Heart right ventricle (tissue), 16 donors: ENCODE results near the gene MAGI2. TPM values are rescaled to one million over a fixed set of nuclear protein-coding genes. Genes with fewer than 3 reads are reported as not detected.
"Not testable (repeated sequence)": the region's sequence is repeated elsewhere in the genome, so short reads cannot be mapped to it uniquely, and the experiment has no call there.

Experiments used
- ATAC-seq, 8 donors: fragments of 200-7000 bp; cut with Tn5 transposase; one replicate each; pipeline ENCODE4 v1.9.1; 2020; ENCODE audit warnings: mild to moderate bottlenecking in 8 of 8, moderate library complexity in 8 of 8, moderate number of reproducible peaks in 1 of 8
- DNase-seq, 2 donors: peaks; one replicate each; pipeline ENCODE4 v3.0.0-alpha.2; 2020
- H3K27ac ChIP-seq, 10 donors: fragments of 200-600 bp; sonication (generic) in 2 of 10; one replicate each; pipeline versions ENCODE4 v1.5.0 to v1.8.0; 2020 to 2022; ENCODE audit warnings: mild to moderate bottlenecking in 3 of 10
- H3K27me3 ChIP-seq, 7 donors: fragments of 200-600 bp; one replicate each; pipeline ENCODE4 v1.8.0; 2021 to 2022; ENCODE audit warnings: mild to moderate bottlenecking in 2 of 7
- H3K36me3 ChIP-seq, 9 donors: fragments of 200-600 bp; sonication (generic) in 1 of 9; one replicate each; pipeline versions ENCODE4 v1.5.0 to v1.8.0; 2020 to 2022; ENCODE audit warnings: mild to moderate bottlenecking in 2 of 9
- H3K4me1 ChIP-seq, 9 donors: fragments of 200-600 bp; sonication (generic) in 1 of 9; one replicate each; pipeline versions ENCODE4 v1.5.0 to v1.8.0; 2020 to 2022; ENCODE audit warnings: mild to moderate bottlenecking in 4 of 9
- H3K4me3 ChIP-seq, 10 donors: fragments of 200-600 bp; sonication (generic) in 2 of 10; one replicate each; pipeline versions ENCODE4 v1.5.0 to v1.8.0; 2020 to 2022; ENCODE audit warnings: mild to moderate bottlenecking in 7 of 10, moderate library complexity in 2 of 10
- H3K9me3 ChIP-seq, 11 donors: fragments of 200-600 bp in 10 of 11; sonication (generic) in 2 of 11; one replicate each; pipeline versions ENCODE4 v1.5.0 to v1.8.0; 2013 to 2022; ENCODE audit warnings: mild to moderate bottlenecking in 2 of 11, control low read depth in 1 of 11, moderate library complexity in 1 of 11
- WGBS, 2 donors: extraction: QIAGEN DNeasy Blood & Tissue Kit; methylation state at CpG; one replicate each; pipeline ENCODE4 v1.1.7; 2013; ENCODE audit warnings: inconsistent platforms in 1 of 2; 5-methylcytosine and 5-hydroxymethylcytosine counted together
- intact Hi-C, 10 donors: fragments of 100-400 bp; cut with DNase I; formaldehyde crosslinking; loops; one replicate each; pipeline versions ENCODE4 v1.11.1 to v1.14.2; 2022
- polyA plus RNA-seq, 2 donors: library from polyadenylated mRNA; stranded (reverse); fragments of 200-250 nt; gene quantifications; one replicate each; pipeline ENCODE4 v1.2.3, GENCODE V29; 2013
- total RNA-seq, 10 donors: library from RNA; stranded (reverse); fragmentation: NEBNext Ultra II Directional in 3 of 10; extraction: Animal tissue kit (Norgen Biotek cat#: 25700) in 3 of 10; gene quantifications; one replicate each; pipeline versions ENCODE4 v1.2.1 to v1.2.4, GENCODE V29; 2021 to 2023
- TF ChIP-seq, protein P1 (sequence below), 9 donors: fragments of 200-600 bp; sonication (generic) in 2 of 9; IDR thresholded peaks; one replicate each; pipeline versions ENCODE4 v1.5.0 to v1.8.0; 2021 to 2022; ENCODE audit warnings: antibody characterized with exemption in 9 of 9, mild to moderate bottlenecking in 5 of 9, moderate library complexity in 1 of 9
- donor health status: Arrhythmogenic right ventricular cardiomyopathy.
- donor health status: ischemic (EF 13 %, LVEDD 7.1; RV severe dilation, severe dysfunction).
- donor health status: healthy with polysubstance abuse.
- donor health status: DM: no; HTN: yes; CAD: no.
- donor health status: DM: no; HTN: no; CAD: no.
- donor health status: ischemic (EF 25% LVEDD 6.9; RV normal size, moderate dysfunction).
- donor health status: ischemic (EF 25% LVEDD 5.7; RV mildly dilated, moderate dysfunction).
- donor health status: healthy.
- donor health status: DM: yes; HTN: yes; CAD: no.
- donor health status: Ischemic cardiomyopathy.
- donor health status: ischemic (EF 35%, LVEDD 5.7; RV mildly dilated, moderate dysfunction).
- donor health status: nonischemic (EF 11% LVEDD 7.7; RV severe dilation, severe dysfunction).
- donor health status: DM: yes; HTN: yes; CAD: no.
- donor health status: PGD.
- donor health status: ischemic (EF 29% LVEDD 5.4; RV normal size, mild dysfunction).
- donor health status: nonischemic (EF 23%, LVEDD 6.1; RV moderate dilation, normal function).

MAGI2 gene
- total and polyA plus RNA-seq, 12 donors, result 0.83 to 6.0 (median 4.1) TPM

DNA sequence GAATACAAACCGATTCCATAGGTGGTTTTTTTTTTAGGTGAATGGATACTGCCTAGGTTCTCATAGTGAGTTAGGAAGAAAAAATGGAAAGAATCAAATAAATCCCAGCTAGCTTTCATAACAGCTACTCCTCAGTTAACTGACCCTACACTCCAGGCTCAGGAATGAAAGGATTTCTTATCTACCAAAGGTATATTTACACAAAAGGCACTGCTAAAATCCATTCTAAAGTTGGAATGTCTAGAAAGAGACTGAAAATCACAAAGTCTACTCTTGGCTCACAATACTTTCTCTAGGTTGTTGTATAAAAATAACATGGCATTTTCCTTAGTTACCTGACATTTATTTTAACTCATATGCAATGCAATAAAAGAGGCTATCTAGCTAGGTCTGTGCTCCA, 375.2 kb downstream of the MAGI2 start:
- DNase-seq (no peak), ATAC-seq (no peak)
- H3K27ac ChIP-seq, result no peak overlapping the region
- no peak overlapping the region for H3K4me3 ChIP-seq
- no peaks in the 10 kb centered on the region for H3K4me1 ChIP-seq
- TF ChIP-seq, protein P1, sequence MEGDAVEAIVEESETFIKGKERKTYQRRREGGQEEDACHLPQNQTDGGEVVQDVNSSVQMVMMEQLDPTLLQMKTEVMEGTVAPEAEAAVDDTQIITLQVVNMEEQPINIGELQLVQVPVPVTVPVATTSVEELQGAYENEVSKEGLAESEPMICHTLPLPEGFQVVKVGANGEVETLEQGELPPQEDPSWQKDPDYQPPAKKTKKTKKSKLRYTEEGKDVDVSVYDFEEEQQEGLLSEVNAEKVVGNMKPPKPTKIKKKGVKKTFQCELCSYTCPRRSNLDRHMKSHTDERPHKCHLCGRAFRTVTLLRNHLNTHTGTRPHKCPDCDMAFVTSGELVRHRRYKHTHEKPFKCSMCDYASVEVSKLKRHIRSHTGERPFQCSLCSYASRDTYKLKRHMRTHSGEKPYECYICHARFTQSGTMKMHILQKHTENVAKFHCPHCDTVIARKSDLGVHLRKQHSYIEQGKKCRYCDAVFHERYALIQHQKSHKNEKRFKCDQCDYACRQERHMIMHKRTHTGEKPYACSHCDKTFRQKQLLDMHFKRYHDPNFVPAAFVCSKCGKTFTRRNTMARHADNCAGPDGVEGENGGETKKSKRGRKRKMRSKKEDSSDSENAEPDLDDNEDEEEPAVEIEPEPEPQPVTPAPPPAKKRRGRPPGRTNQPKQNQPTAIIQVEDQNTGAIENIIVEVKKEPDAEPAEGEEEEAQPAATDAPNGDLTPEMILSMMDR (IDR thresholded peaks at IDR 0.05), result no peak
- no peaks in the 10 kb centered on the region for H3K9me3 ChIP-seq
- intact Hi-C loops, result no loop called here
- WGBS, 2 donors, result 90 to 96% methylated on average over 1 of the region's 1 CpG
- H3K36me3 ChIP-seq, result no peaks in the 10 kb centered on the region
- H3K27me3 ChIP-seq, result no peaks in the 10 kb centered on the region

DNA sequence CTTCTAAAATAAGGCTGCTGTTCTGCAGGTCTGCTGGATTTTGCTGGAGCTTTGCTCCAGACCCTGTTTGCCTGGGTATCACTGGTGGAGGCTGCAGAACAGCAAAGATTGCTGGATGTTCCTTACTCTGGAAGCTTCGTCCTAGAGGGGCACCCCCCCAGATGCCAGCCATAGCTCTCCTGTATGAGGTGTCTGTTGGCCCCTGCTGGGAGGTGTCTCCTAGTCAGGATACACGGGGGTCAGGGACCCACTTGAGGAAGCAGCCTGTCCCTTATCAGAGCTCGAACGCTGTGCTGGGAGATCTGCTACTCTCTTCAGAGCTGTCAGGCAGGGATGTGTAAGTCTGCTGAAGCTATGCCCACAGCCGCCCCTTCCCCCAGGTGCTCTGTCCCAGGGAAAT, 382.3 kb downstream of the MAGI2 start:
- intact Hi-C loops, H3K27ac ChIP-seq, H3K4me3 ChIP-seq, H3K27me3 ChIP-seq, H3K36me3 ChIP-seq, DNase-seq, ATAC-seq, H3K4me1 ChIP-seq: not testable (repeated sequence)
- peaks cover 0 to 40% (median 5%) of the 10 kb centered on the region in 11 donors for H3K9me3 ChIP-seq
- 30 to 49% methylated on average over 5 of the region's 5 CpGs for WGBS, 2 donors

DNA sequence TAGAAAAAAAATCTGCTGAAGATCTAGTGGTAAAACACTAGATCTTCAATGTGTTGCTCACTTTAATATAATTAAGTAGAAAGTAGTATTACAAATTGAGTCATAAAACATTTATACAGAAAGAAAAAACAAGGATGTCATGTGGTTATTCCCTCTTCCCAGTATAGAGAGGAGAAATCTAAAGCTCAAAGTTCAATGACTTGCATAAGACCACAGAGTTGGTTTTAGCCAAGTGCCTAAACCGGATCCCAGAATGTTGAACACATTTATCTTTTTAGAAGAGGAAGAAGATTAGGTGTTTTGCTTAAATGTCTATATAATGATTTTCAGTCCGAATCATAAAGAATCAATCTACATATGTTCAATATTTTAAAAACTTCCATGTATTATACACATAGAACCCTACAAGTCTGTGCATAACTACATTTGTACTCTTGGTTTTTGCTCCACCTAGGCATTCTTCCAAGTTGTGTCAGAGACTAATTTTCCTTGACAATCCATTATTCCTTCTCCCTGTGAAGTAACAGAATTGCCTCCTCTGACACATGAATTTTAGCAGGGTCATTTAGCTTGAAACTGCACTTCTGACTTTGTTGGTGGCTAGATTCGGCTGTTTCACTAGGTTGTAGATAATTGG, 389.2 kb downstream of the MAGI2 start:
- TF ChIP-seq, protein P1 (IDR thresholded peaks at IDR 0.05), result no peak

DNA sequence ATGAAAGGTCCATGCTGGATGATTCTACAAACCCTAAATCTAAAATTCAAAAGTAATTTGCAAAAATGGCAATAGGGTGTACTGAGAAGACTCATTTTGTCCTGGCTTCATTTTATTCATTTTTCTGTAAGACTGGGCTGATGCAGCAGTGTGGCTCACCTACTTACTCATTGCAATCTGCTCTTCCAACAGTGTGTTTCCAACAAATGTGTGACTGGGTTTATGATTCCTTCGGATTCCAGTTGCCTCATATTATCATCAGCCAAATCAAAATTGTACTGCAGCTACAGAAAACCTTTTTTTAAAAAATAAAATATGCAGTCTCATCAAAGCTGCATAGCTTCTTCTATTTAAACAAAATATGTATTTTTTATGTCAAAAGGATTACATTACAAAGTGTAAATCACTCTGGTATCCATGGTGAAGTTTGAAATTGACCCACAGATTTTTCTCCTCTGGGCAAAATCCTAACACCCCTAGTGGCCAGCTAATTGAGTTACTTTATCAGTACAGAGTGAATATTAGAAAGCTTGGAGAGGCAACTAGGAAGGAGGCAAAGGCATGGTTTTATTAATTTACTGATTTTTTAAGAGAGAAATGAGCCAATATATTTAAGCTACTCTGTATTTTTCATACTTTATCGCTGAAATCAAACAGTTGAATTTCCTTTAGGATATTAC, 390.3 kb downstream of the MAGI2 start:
- intact Hi-C loops, result loop anchor here in 1 of 10 donors (5.0 kb wide), 1 partner anchor 36 kb away; no protein-coding TSS in a partner anchor
- TF ChIP-seq, protein P1 (IDR thresholded peaks at IDR 0.05), result no peak

More for the DNA sequence above, 389.2 kb downstream of the MAGI2 start:
- DNase-seq (no peak), ATAC-seq (no peak)
- peaks cover 0 to 4% (median 0%) of the 10 kb centered on the region in 9 donors for H3K4me1 ChIP-seq
- peaks cover 0 to 32% (median 5%) of the 10 kb centered on the region in 11 donors for H3K9me3 ChIP-seq
- intact Hi-C loops, result loop anchor here in 1 of 10 donors (5.0 kb wide), 1 partner anchor 37 kb away; no protein-coding TSS in a partner anchor
- H3K27me3 ChIP-seq, result no peaks in the 10 kb centered on the region
- H3K36me3 ChIP-seq, result no peaks in the 10 kb centered on the region
- no peak overlapping the region for H3K27ac ChIP-seq
- 83 to 92% methylated on average over 3 of the region's 3 CpGs for WGBS, 2 donors
- no peak overlapping the region for H3K4me3 ChIP-seq

More for the DNA sequence above, 390.3 kb downstream of the MAGI2 start:
- WGBS, 2 donors, result 62 to 67% methylated on average over 2 of the region's 2 CpGs
- DNase-seq (no peak), ATAC-seq (no peak)
- H3K4me1 ChIP-seq, result peaks cover 0 to 4% (median 0%) of the 10 kb centered on the region in 9 donors
- H3K27ac ChIP-seq, result no peak overlapping the region
- no peaks in the 10 kb centered on the region for H3K36me3 ChIP-seq
- H3K4me3 ChIP-seq, result no peak overlapping the region
- H3K9me3 ChIP-seq, result peaks cover 0 to 26% (median 5%) of the 10 kb centered on the region in 11 donors
- no peaks in the 10 kb centered on the region for H3K27me3 ChIP-seq
